Loucy (cell line): ENCODE data around the gene PLET1.

Experiments used
- H2AFZ ChIP-seq: fragments of 200-600 bp; sonication (generic); 2 replicates; pipeline ENCODE4 v1.6.0; 2016; ENCODE audit warnings: antibody characterized with exemption, mild to moderate bottlenecking, low read length, moderate library complexity
- H3F3A ChIP-seq: fragments of 200-600 bp; 2 replicates; pipeline ENCODE4 v1.6.0; 2016; ENCODE audit warnings: antibody characterized with exemption, low read depth, mild to moderate bottlenecking
- H3K27me3 ChIP-seq: fragments of 200-600 bp; sonication (generic); 2 replicates; pipeline ENCODE4 v1.6.1; 2014; ENCODE audit warnings: low read length, mild to moderate bottlenecking; ENCODE audit not compliant: insufficient read depth, poor library complexity, severe bottlenecking
- H3K36me3 ChIP-seq: fragments of 200-600 bp; sonication (generic); 2 replicates; pipeline ENCODE4 v1.6.1; 2016; ENCODE audit warnings: low read length; ENCODE audit not compliant: insufficient read depth
- H3K4me1 ChIP-seq: fragments of 200-600 bp; sonication (generic); 2 replicates; pipeline ENCODE4 v1.5.1; 2014; ENCODE audit warnings: low read length, mild to moderate bottlenecking; ENCODE audit not compliant: insufficient read depth, poor library complexity, severe bottlenecking
- H3K4me2 ChIP-seq: fragments of 200-600 bp; sonication (generic); 2 replicates; pipeline ENCODE4 v1.6.0; 2014; ENCODE audit warnings: antibody characterized with exemption, low read length, low read depth, mild to moderate bottlenecking; ENCODE audit not compliant: poor library complexity, severe bottlenecking
- H3K4me3 ChIP-seq: fragments of 200-600 bp; sonication (generic); 2 replicates; pipeline ENCODE4 v1.5.1; 2014; ENCODE audit warnings: low read length, mild to moderate bottlenecking, mixed read lengths; ENCODE audit not compliant: poor library complexity, severe bottlenecking
- H3K79me2 ChIP-seq: fragments of 200-600 bp; sonication (generic); 2 replicates; pipeline ENCODE4 v1.6.1; 2014; ENCODE audit warnings: low read length; ENCODE audit not compliant: insufficient read depth
- H3K9ac ChIP-seq: fragments of 200-600 bp; sonication (generic); 2 replicates; pipeline ENCODE4 v1.6.0; 2014; ENCODE audit warnings: mild to moderate bottlenecking, low read depth, low read length, moderate library complexity; ENCODE audit not compliant: poor library complexity, severe bottlenecking
- H3K9me2 ChIP-seq: fragments of 200-600 bp; sonication (generic); replicated peaks from 2 replicates; pipeline ENCODE4 v1.6.1; 2016; ENCODE audit warnings: low read depth, low read length, mixed read lengths
- H3K9me3 ChIP-seq: fragments of 200-600 bp; sonication (generic); 2 replicates; pipeline ENCODE4 v1.6.1; 2014; ENCODE audit warnings: mild to moderate bottlenecking, antibody characterized with exemption, low read length, low read depth; ENCODE audit not compliant: insufficient read depth
- H4K20me1 ChIP-seq: fragments of 200-600 bp; sonication (generic); 2 replicates; pipeline ENCODE4 v1.6.0; 2014; ENCODE audit warnings: antibody characterized with exemption, low read length, mild to moderate bottlenecking; ENCODE audit not compliant: insufficient read depth, poor library complexity, severe bottlenecking
- CTCF ChIP-seq: fragments of 200-600 bp; sonication (generic); conservative IDR thresholded peaks from 2 replicates; pipeline ENCODE4 v1.5.1; 2014; ENCODE audit warnings: mild to moderate bottlenecking, antibody characterized with exemption, low read length
- EZH2phosphoT487 ChIP-seq: fragments of 200-600 bp; IDR thresholded peaks from 2 replicates; pipeline ENCODE4 v1.6.1; 2018; ENCODE audit warnings: antibody characterized with exemption, mild to moderate bottlenecking, moderate library complexity, borderline replicate concordance

PLET1 gene

GRCh38 chr11:112270551-112271180 is 10.0 kb upstream of the PLET1 start:
- no peaks in the 10 kb centered on the region for H3K36me3 ChIP-seq
- H3K9me3 ChIP-seq, result no peaks in the 10 kb centered on the region
- H3K4me3 ChIP-seq, result no peak overlapping the region
- H3K79me2 ChIP-seq, result no peaks in the 10 kb centered on the region
- H3F3A ChIP-seq, result no peaks in the 10 kb centered on the region
- no peaks in the 10 kb centered on the region for H3K27me3 ChIP-seq
- H3K4me1 ChIP-seq, result no peaks in the 10 kb centered on the region
- H3K4me2 ChIP-seq, result no peak overlapping the region
- no peak overlapping the region for H2AFZ ChIP-seq
- H4K20me1 ChIP-seq, result no peaks in the 10 kb centered on the region
- H3K9me2 ChIP-seq, result no peaks in the 10 kb centered on the region
- no peak overlapping the region for H3K9ac ChIP-seq
- no peak for TF ChIP-seq CTCF
- TF ChIP-seq EZH2phosphoT487, result no peak

- no peaks in the 10 kb centered on the region for H3F3A ChIP-seq
- no peak for TF ChIP-seq CTCF
- no peak for TF ChIP-seq EZH2phosphoT487
- no peaks in the 10 kb centered on the region for H4K20me1 ChIP-seq
- H2AFZ ChIP-seq, result no peak overlapping the region
- no peaks in the 10 kb centered on the region for H3K79me2 ChIP-seq
- H3K9me3 ChIP-seq, result no peaks in the 10 kb centered on the region
- H3K4me3 ChIP-seq, result no peak overlapping the region
- H3K27me3 ChIP-seq, result no peaks in the 10 kb centered on the region
- no peak overlapping the region for H3K9ac ChIP-seq
- no peaks in the 10 kb centered on the region for H3K4me1 ChIP-seq
- H3K4me2 ChIP-seq, result no peak overlapping the region
- H3K36me3 ChIP-seq, result no peaks in the 10 kb centered on the region
- H3K9me2 ChIP-seq, result no peaks in the 10 kb centered on the region
Measured at GRCh38 chr11:112269139-112269538, 8.5 kb upstream of the PLET1 start.

GRCh38 chr11:112268406-112268805 is 7.7 kb upstream of the PLET1 start:
- Histone ChIP-seq H3K9me3 (no peaks in the 10 kb centered on the region), H3F3A (no peaks in the 10 kb centered on the region), H3K27me3 (no peaks in the 10 kb centered on the region), H3K9ac (no peak overlapping the region), H3K4me1 (no peaks in the 10 kb centered on the region), H4K20me1 (no peaks in the 10 kb centered on the region), H3K4me3 (no peak overlapping the region), H3K36me3 (no peaks in the 10 kb centered on the region), H2AFZ (no peak overlapping the region), H3K4me2 (no peak overlapping the region), H3K9me2 (no peaks in the 10 kb centered on the region), H3K79me2 (no peaks in the 10 kb centered on the region)
- no peak for TF ChIP-seq EZH2phosphoT487
- TF ChIP-seq CTCF, result no peak
